ENCODE data around the gene GP9.

DNA sequence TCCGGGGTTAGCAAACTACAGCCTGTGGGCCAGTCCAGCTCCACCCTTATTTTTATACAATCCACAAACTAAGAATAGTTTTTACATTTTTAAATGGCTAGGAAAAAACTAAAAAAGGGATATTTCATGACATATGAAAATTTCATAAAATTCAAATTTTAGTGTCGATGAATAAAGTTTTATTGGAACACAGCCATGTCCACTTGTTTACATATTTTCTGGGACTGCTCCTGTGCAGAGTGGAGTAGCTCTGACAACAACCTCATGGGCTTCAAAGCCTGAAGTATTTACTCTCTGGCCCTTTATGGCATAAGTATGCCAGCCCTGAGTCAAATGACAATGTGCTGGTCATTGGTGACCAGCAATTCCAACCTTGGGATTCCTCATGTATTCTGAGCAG is 42.3 kb upstream of the GP9 start:
- TF ChIP-seq, protein P1, sequence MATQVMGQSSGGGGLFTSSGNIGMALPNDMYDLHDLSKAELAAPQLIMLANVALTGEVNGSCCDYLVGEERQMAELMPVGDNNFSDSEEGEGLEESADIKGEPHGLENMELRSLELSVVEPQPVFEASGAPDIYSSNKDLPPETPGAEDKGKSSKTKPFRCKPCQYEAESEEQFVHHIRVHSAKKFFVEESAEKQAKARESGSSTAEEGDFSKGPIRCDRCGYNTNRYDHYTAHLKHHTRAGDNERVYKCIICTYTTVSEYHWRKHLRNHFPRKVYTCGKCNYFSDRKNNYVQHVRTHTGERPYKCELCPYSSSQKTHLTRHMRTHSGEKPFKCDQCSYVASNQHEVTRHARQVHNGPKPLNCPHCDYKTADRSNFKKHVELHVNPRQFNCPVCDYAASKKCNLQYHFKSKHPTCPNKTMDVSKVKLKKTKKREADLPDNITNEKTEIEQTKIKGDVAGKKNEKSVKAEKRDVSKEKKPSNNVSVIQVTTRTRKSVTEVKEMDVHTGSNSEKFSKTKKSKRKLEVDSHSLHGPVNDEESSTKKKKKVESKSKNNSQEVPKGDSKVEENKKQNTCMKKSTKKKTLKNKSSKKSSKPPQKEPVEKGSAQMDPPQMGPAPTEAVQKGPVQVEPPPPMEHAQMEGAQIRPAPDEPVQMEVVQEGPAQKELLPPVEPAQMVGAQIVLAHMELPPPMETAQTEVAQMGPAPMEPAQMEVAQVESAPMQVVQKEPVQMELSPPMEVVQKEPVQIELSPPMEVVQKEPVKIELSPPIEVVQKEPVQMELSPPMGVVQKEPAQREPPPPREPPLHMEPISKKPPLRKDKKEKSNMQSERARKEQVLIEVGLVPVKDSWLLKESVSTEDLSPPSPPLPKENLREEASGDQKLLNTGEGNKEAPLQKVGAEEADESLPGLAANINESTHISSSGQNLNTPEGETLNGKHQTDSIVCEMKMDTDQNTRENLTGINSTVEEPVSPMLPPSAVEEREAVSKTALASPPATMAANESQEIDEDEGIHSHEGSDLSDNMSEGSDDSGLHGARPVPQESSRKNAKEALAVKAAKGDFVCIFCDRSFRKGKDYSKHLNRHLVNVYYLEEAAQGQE (IDR thresholded peaks at IDR 0.05): no peak
- TF ChIP-seq, protein P2, sequence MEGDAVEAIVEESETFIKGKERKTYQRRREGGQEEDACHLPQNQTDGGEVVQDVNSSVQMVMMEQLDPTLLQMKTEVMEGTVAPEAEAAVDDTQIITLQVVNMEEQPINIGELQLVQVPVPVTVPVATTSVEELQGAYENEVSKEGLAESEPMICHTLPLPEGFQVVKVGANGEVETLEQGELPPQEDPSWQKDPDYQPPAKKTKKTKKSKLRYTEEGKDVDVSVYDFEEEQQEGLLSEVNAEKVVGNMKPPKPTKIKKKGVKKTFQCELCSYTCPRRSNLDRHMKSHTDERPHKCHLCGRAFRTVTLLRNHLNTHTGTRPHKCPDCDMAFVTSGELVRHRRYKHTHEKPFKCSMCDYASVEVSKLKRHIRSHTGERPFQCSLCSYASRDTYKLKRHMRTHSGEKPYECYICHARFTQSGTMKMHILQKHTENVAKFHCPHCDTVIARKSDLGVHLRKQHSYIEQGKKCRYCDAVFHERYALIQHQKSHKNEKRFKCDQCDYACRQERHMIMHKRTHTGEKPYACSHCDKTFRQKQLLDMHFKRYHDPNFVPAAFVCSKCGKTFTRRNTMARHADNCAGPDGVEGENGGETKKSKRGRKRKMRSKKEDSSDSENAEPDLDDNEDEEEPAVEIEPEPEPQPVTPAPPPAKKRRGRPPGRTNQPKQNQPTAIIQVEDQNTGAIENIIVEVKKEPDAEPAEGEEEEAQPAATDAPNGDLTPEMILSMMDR (IDR thresholded peaks at IDR 0.05; ENCODE audit: low read depth, low read length, missing input control): no peak
- TF ChIP-seq, protein P3, sequence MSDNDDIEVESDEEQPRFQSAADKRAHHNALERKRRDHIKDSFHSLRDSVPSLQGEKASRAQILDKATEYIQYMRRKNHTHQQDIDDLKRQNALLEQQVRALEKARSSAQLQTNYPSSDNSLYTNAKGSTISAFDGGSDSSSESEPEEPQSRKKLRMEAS (IDR thresholded peaks at IDR 0.05): no peak
- no peak for TF ChIP-seq GABPA (IDR thresholded peaks at IDR 0.05 in 1 of 2, conservative IDR thresholded peaks at IDR 0.05 in 1 of 2)
- TF ChIP-seq EGR1 (IDR thresholded peaks at IDR 0.05; ENCODE audit: low read depth in 2 of 2): no peak
- no peak for TF ChIP-seq FOXA2 (IDR thresholded peaks at IDR 0.05)
- no peak for TF ChIP-seq RAD21 (IDR thresholded peaks at IDR 0.05)
- no peak for TF ChIP-seq TAF1 (conservative IDR thresholded peaks at IDR 0.05)
- no peak for TF ChIP-seq FOXA1 (IDR thresholded peaks at IDR 0.05)
- no peak for TF ChIP-seq RXRA (IDR thresholded peaks at IDR 0.05)
- TF ChIP-seq, protein P4, sequence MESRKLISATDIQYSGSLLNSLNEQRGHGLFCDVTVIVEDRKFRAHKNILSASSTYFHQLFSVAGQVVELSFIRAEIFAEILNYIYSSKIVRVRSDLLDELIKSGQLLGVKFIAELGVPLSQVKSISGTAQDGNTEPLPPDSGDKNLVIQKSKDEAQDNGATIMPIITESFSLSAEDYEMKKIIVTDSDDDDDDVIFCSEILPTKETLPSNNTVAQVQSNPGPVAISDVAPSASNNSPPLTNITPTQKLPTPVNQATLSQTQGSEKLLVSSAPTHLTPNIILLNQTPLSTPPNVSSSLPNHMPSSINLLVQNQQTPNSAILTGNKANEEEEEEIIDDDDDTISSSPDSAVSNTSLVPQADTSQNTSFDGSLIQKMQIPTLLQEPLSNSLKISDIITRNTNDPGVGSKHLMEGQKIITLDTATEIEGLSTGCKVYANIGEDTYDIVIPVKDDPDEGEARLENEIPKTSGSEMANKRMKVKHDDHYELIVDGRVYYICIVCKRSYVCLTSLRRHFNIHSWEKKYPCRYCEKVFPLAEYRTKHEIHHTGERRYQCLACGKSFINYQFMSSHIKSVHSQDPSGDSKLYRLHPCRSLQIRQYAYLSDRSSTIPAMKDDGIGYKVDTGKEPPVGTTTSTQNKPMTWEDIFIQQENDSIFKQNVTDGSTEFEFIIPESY (IDR thresholded peaks at IDR 0.05): no peak
- no peak for TF ChIP-seq JUND (IDR thresholded peaks at IDR 0.05)
- no peak for TF ChIP-seq YY1 (IDR thresholded peaks at IDR 0.05)

Measured in liver (tissue), 3 donors.